Progenitor cell of endocrine pancreas (in vitro differentiated cells): Measurements from ENCODE around the gene PTPRH. TPM values are rescaled to one million over a fixed set of nuclear protein-coding genes. Genes with fewer than 3 reads are reported as not detected.

Experiments
- DNase-seq: peaks from one replicate; pipeline ENCODE4 v3.0.0; 2021; ENCODE audit warnings: low spot score; ENCODE audit not compliant: unreplicated experiment
- H3K27ac Mint-ChIP-seq: 2 replicates; pipeline ENCODE4 v1.8.0; 2021; ENCODE audit warnings: mild to moderate bottlenecking, moderate library complexity, mixed read lengths
- H3K27me3 Mint-ChIP-seq: 2 replicates; pipeline ENCODE4 v1.8.0; 2021; ENCODE audit warnings: mixed read lengths
- H3K36me3 Mint-ChIP-seq: 2 replicates; pipeline ENCODE4 v1.8.0; 2022; ENCODE audit warnings: mixed read lengths; ENCODE audit not compliant: insufficient read depth
- H3K4me1 Mint-ChIP-seq: 2 replicates; pipeline ENCODE4 v1.8.0; 2021; ENCODE audit warnings: low read depth, mixed read lengths
- H3K4me3 Mint-ChIP-seq: 2 replicates; pipeline ENCODE4 v1.8.0; 2021; ENCODE audit warnings: low read depth, mild to moderate bottlenecking, moderate library complexity, mixed read lengths
- H3K9me3 Mint-ChIP-seq: 2 replicates; pipeline ENCODE4 v1.8.0; 2021; ENCODE audit warnings: low read depth, mixed read lengths
- total RNA-seq: library from RNA; stranded (reverse); gene quantifications from 2 replicates; pipeline ENCODE4 v1.2.1, GENCODE V29; 2021
- TF ChIP-seq, protein P1 (sequence below): fragments of 200-600 bp; sonication (generic); IDR thresholded peaks from one replicate; pipeline ENCODE4 v1.5.0; 2021; ENCODE audit warnings: antibody characterized with exemption, mild to moderate bottlenecking; ENCODE audit not compliant: unreplicated experiment

The PTPRH gene
- total RNA-seq, 1 donor from 2014 or later, result 0.43 TPM

DNA sequence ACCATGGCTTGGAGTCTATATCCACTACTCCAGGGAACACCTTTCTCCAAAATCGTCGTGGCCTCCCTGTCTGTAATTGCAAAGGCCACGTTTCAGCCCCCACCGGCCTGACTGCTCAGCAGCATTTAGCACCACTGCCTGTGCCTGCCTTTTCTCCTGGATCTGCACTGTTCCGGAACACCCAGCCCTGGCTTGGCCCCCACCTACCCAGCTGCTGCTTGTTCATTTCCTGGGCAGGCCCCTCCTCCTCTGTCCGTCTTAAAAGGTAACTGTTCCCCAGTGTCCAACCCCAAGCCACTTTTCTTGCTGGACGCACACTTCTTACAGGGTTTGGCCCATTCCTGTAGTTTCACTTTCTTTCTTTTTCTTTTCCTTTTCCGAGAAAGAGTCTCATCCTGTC, 20.7 kb downstream of the PTPRH start:
- no peaks in the 10 kb centered on the region for H3K4me1 Mint-ChIP-seq
- TF ChIP-seq, protein P1, sequence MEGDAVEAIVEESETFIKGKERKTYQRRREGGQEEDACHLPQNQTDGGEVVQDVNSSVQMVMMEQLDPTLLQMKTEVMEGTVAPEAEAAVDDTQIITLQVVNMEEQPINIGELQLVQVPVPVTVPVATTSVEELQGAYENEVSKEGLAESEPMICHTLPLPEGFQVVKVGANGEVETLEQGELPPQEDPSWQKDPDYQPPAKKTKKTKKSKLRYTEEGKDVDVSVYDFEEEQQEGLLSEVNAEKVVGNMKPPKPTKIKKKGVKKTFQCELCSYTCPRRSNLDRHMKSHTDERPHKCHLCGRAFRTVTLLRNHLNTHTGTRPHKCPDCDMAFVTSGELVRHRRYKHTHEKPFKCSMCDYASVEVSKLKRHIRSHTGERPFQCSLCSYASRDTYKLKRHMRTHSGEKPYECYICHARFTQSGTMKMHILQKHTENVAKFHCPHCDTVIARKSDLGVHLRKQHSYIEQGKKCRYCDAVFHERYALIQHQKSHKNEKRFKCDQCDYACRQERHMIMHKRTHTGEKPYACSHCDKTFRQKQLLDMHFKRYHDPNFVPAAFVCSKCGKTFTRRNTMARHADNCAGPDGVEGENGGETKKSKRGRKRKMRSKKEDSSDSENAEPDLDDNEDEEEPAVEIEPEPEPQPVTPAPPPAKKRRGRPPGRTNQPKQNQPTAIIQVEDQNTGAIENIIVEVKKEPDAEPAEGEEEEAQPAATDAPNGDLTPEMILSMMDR, result no peak
- H3K27ac Mint-ChIP-seq, result no peak overlapping the region
- H3K36me3 Mint-ChIP-seq, result no peaks in the 10 kb centered on the region
- H3K4me3 Mint-ChIP-seq, result no peak overlapping the region
- no peaks in the 10 kb centered on the region for H3K9me3 Mint-ChIP-seq
- peaks cover 55% of the 10 kb centered on the region for H3K27me3 Mint-ChIP-seq
- DNase-seq, result no peak

DNA sequence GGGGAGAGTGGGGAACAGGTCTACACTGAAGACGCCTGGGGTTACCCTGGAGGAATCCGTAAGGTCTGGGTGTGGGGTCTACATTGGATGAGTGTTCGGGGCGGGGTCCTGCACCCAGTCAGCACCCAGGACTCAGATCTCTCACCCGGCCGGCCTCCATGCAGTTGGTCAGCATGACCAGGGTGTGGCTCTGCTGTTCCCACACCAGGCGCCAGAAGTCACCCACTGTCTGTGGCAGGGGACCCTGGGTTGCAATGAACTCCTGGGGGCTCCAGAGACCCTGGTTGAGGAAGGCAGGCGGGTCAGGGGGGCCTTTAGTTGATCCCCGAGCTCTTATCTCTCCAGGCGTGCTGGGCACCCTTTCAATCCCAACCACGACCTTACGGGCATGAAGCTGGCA, 23.2 kb downstream of the PTPRH start:
- H3K36me3 Mint-ChIP-seq, result no peaks in the 10 kb centered on the region
- H3K4me1 Mint-ChIP-seq, result no peaks in the 10 kb centered on the region
- no peaks in the 10 kb centered on the region for H3K9me3 Mint-ChIP-seq
- DNase-seq, result no peak
- TF ChIP-seq, protein P1, result no peak
- H3K27me3 Mint-ChIP-seq, result peaks cover 59% of the 10 kb centered on the region
- H3K4me3 Mint-ChIP-seq, result no peak overlapping the region
- H3K27ac Mint-ChIP-seq, result no peak overlapping the region

DNA sequence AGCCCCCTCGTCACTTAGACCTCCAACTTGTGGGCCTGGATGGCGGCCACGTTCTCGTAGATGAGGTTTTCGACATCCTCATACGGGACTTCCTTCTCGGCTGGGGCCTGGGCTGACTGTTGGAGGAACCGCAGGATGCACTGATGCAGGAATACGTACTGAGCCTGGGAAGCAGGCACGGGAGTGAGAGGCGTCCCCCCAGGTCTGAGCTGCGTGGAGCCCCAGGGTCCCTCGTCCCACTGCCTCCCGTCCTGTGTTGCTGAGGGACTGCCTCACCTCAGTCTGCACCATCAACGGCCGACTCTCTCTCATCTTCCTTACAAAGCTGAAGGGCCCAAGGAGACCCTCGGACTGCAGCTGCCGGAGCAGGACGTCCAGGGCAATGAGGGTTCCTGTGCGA, 27.6 kb downstream of the PTPRH start:
- no peak for DNase-seq
- Mint-ChIP-seq H3K36me3 (no peaks in the 10 kb centered on the region), H3K9me3 (no peaks in the 10 kb centered on the region), H3K4me1 (peaks cover 2% of the 10 kb centered on the region), H3K27me3 (peaks cover 76% of the 10 kb centered on the region), H3K4me3 (no peak overlapping the region), H3K27ac (no peak overlapping the region)
- TF ChIP-seq, protein P1, result no peak

DNA sequence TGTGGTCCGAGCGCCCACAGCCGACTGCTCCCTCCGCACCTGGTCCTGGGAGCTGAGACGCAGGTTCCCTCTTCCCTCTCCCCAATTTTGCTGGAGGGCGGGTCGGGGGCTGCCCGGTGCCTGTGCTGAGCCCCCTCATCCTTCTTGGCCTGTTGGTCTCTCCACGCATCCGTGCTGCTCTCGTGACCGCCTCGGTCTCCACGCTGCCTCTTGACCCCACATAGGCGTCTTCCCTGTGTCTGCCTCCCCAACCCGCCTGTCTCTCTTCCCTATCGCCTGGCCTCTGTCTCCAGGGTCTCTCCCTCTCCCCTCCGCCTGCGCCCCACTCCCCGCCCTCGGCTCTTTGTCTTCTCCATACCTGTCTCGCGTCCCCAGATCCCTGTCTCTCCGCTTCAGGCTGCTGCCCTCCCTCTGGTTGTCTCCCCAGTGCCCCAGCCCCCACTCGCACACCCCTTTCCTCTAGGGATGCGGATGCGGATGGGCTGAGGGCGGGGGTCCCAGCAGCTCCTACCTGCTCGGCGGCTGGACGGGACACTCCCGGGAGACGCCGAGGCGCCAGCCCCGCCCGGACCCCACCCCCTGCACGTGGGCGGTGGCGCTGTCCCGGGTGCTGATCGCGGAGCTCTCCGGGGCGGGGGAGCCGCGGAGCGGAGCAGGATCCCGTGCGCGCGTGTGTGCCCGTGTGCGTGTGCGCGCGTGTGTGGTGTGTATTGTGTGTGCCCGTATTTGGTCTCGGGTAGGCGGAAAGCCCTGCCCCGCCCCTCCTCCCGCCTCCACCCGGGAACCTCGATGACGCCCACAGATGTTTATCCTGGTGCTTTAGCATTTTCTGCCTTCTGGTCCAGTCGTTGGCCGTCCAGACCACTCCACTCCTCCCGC, 29.5 kb downstream of the PTPRH start, which contains the start of gene SYT5:
Gene SYT5 (minus strand): TSS at position 684 of the 879 bp plus-strand sequence. CDS start 1,248 bp downstream, outside the sequence.
- Mint-ChIP-seq H3K4me1 (peaks cover 2% of the 10 kb centered on the region), H3K27ac (no peak within 1 kb of the TSS), H3K36me3 (no peaks in the 10 kb centered on the region), H3K4me3 (peak within 1 kb of the TSS; percentile 72), H3K9me3 (no peaks in the 10 kb centered on the region), H3K27me3 (peaks cover 78% of the 10 kb centered on the region)
- DNase-seq, result peak; percentile 53
- TF ChIP-seq, protein P1, result no peak

DNA sequence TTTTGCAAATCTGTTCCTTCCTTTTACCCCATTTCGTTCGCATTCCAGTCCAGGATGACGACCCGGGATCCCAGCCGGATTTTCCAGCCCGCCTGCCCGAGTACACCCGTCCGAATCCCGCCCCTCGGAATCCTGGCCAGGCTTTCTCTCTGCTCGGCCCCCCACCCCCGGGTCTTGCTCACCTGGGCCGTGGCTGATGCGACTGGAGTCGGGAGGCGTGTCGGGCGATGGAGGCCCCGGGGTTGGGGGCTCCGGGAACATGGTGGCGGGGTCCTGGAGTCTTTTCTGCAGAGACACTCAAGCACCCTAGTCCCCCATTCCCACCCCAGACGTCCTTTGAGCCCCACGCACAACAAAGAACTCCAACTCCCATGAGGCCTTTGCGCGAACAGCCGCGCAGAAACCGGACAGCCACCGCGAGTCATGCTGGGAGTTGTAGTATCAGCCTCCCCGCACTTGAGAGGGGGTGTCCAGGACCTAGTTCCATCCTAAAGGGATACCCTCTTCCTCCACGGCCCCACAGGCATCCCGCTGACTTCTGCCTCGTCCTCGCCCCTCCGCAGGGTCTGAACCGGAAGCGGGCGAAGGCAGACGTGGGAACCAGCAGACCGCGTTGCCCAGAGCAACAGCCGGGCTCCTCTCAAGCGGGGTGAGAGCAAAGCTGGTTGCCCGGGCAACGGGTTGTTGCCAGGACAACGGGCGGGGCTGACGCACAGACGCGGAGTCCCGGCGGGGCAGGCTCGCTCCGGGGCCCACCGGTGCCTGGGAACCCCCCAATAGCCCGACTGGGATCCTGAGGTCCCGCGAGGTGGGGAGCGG, 30.3 kb downstream of the PTPRH start:
- H3K4me1 Mint-ChIP-seq, result peaks cover 2% of the 10 kb centered on the region
- no peaks in the 10 kb centered on the region for H3K9me3 Mint-ChIP-seq
- H3K27me3 Mint-ChIP-seq, result peaks cover 82% of the 10 kb centered on the region
- H3K36me3 Mint-ChIP-seq, result no peaks in the 10 kb centered on the region
- TF ChIP-seq, protein P1, result no peak
- peak; percentile 74 for DNase-seq
- H3K4me3 Mint-ChIP-seq, result peak overlapping the region; percentile 72
- H3K27ac Mint-ChIP-seq, result no peak overlapping the region
